OCI-LY1 (cell line): ENCODE data around the gene KLHL9.
A peak's percentile ranks its signal among the peaks of the same experiment; 100 is the strongest.

Experiments
- CTCF ChIP-seq: fragments of 200-600 bp; sonication (generic), shearing (Covaris generic); IDR thresholded peaks from 2 replicates; pipeline ENCODE4 v1.5.1; 2017; ENCODE audit warnings: mild to moderate bottlenecking, antibody characterized with exemption, low read length, moderate library complexity, mixed read lengths
- EZH2 ChIP-seq: fragments of 200-600 bp; sonication (generic), shearing (Covaris generic); IDR thresholded peaks from 2 replicates; pipeline ENCODE4 v1.8.0; 2017; ENCODE audit warnings: borderline replicate concordance, mixed run types, mild to moderate bottlenecking, antibody characterized with exemption, low read length, moderate library complexity, mixed read lengths

GRCh38 chr9:21317956-21318923 is 17.0 kb downstream of the KLHL9 start:
- TF ChIP-seq CTCF (peak; percentile 62), EZH2 (no peak)
